HEK293T (cell line): ENCODE results near the gene MYH14.
"Not testable (repeated sequence)": the region's sequence is repeated elsewhere in the genome, so short reads cannot be mapped to it uniquely, and the experiment has no call there.

Experiments used
- CTCF ChIA-PET: fragments of 350-600 bp; formaldehyde crosslinking; extraction: SDS; loops from one replicate; lab custom pipeline; 2021; ENCODE audit warnings: antibody characterized with exemption, inconsistent platforms; lab: Yijun Ruan, JAX
- POLR2A ChIA-PET: fragments of 350-600 bp; formaldehyde crosslinking; extraction: SDS; loops from one replicate; lab custom pipeline; 2020; ENCODE audit warnings: antibody characterized with exemption, inconsistent platforms; lab: Yijun Ruan, JAX
- DNase-seq: peaks from one replicate; pipeline ENCODE4 v3.0.0; 2012; ENCODE audit warnings: mixed read lengths; ENCODE audit errors: extremely low spot score
- ARNT ChIP-seq: fragments of 450-650 bp; IDR thresholded peaks from 2 replicates; pipeline ENCODE4 v1.6.1; 2017; ENCODE audit warnings: mild to moderate bottlenecking
- BHLHE40 ChIP-seq: fragments of 450-650 bp; IDR thresholded peaks from 2 replicates; pipeline ENCODE4 v1.6.1; 2016; ENCODE audit warnings: mild to moderate bottlenecking, moderate library complexity, borderline replicate concordance
- CTBP1 ChIP-seq: fragments of 450-650 bp; IDR thresholded peaks from 2 replicates; pipeline ENCODE4 v1.6.1; 2016; ENCODE audit warnings: borderline replicate concordance
- ELF4 ChIP-seq: fragments of 450-650 bp; IDR thresholded peaks from 2 replicates; pipeline ENCODE4 v1.6.1; 2017; ENCODE audit warnings: antibody characterized with exemption
- FOXA1 ChIP-seq: fragments of 450-650 bp; IDR thresholded peaks from 2 replicates; pipeline ENCODE4 v1.6.1; 2016; ENCODE audit warnings: mild to moderate bottlenecking
- FOXK2 ChIP-seq: fragments of 450-650 bp; IDR thresholded peaks from 2 replicates; pipeline ENCODE4 v1.6.1; 2016; ENCODE audit warnings: mild to moderate bottlenecking
- FOXM1 ChIP-seq: fragments of 450-650 bp; IDR thresholded peaks from 2 replicates; pipeline ENCODE4 v1.6.1; 2017; ENCODE audit warnings: mild to moderate bottlenecking, borderline replicate concordance
- HDGF ChIP-seq: fragments of 450-650 bp; IDR thresholded peaks from 2 replicates; pipeline ENCODE4 v1.6.1; 2017; ENCODE audit warnings: antibody characterized with exemption, borderline replicate concordance
- L3MBTL2 ChIP-seq: fragments of 450-650 bp; conservative IDR thresholded peaks from 2 replicates; pipeline ENCODE4 v1.6.1; 2016; ENCODE audit warnings: mild to moderate bottlenecking
- LEF1 ChIP-seq: fragments of 450-650 bp; IDR thresholded peaks from 2 replicates; pipeline ENCODE4 v1.6.1; 2017; ENCODE audit warnings: mild to moderate bottlenecking, borderline replicate concordance
- NFRKB ChIP-seq: fragments of 450-650 bp; IDR thresholded peaks from 2 replicates; pipeline ENCODE4 v1.6.1; 2016; ENCODE audit warnings: mild to moderate bottlenecking, moderate library complexity
- PKNOX1 ChIP-seq: fragments of 450-650 bp; IDR thresholded peaks from 2 replicates; pipeline ENCODE4 v1.6.1; 2016
- SP1 ChIP-seq: fragments of 450-650 bp; IDR thresholded peaks from 2 replicates; pipeline ENCODE4 v1.6.1; 2017
- SUZ12 ChIP-seq: fragments of 450-650 bp; IDR thresholded peaks from 2 replicates; pipeline ENCODE4 v1.6.1; 2016; ENCODE audit warnings: mild to moderate bottlenecking
- TARDBP ChIP-seq: fragments of 450-650 bp; IDR thresholded peaks from 2 replicates; pipeline ENCODE4 v1.6.1; 2016
- ZNF384 ChIP-seq: fragments of 450-650 bp; IDR thresholded peaks from 2 replicates; pipeline ENCODE4 v1.6.1; 2016

Gene MYH14

GRCh38 chr19:50349277-50350057, 146.0 kb downstream of the MYH14 start:
- CTCF ChIA-PET: no interaction called here
- TF ChIP-seq FOXK2 (no peak), TARDBP (no peak), ARNT (no peak), CTBP1 (no peak), SP1 (no peak), ZNF384 (no peak), NFRKB (no peak), PKNOX1 (no peak), SUZ12 (no peak), BHLHE40 (no peak), FOXM1 (no peak), FOXA1 (no peak), HDGF (no peak), LEF1 (no peak), L3MBTL2 (no peak), ELF4 (no peak)
- no peak for DNase-seq
- POLR2A ChIA-PET: interaction anchor here (0.6 kb wide), 1 partner anchor 386 kb away, joined by 3 read pairs; no protein-coding TSS in a partner anchor

GRCh38 chr19:50352242-50352641, 148.8 kb downstream of the MYH14 start:
- ChIA-PET POLR2A (interaction anchor here (1.0 to 2.4 kb wide), 2 partner anchors 19 to 32 kb away, joined by 3 to 7 read pairs; partner anchors contain the start of gene POLD1), CTCF (no interaction called here)
- TF ChIP-seq ZNF384 (no peak), ELF4 (no peak), BHLHE40 (no peak), L3MBTL2 (no peak), ARNT (no peak), TARDBP (no peak), PKNOX1 (no peak), CTBP1 (no peak), FOXA1 (no peak), FOXM1 (no peak), HDGF (no peak)
- DNase-seq: no peak

- CTCF ChIA-PET, POLR2A ChIA-PET, DNase-seq: not testable (repeated sequence)
Measured at GRCh38 chr19:50353487-50353880, 150.1 kb downstream of the MYH14 start.

- ChIA-PET CTCF (interaction anchor here (0.6 to 1.0 kb wide), 7 partner anchors 13 to 109 kb away, joined by 3 to 6 read pairs (median 4); partner anchors contain the start of gene KCNC3), POLR2A (interaction anchor here (0.7 to 1.4 kb wide), 6 partner anchors 10 to 200 kb away, joined by 3 to 5 read pairs (median 3); partner anchors contain the start of genes JOSD2 and KCNC3)
- TF ChIP-seq HDGF (no peak), SUZ12 (no peak), FOXM1 (no peak), TARDBP (no peak), SP1 (no peak), ARNT (no peak), ZNF384 (no peak), ELF4 (no peak), L3MBTL2 (no peak), FOXA1 (no peak)
- no peak for DNase-seq
Measured at GRCh38 chr19:50356691-50357177, 153.3 kb downstream of the MYH14 start.

GRCh38 chr19:50357178-50358100, 154.0 kb downstream of the MYH14 start:
- POLR2A ChIA-PET: interaction anchor here (0.7 to 1.4 kb wide), 6 partner anchors 11 to 200 kb away, joined by 3 to 5 read pairs (median 3); partner anchors contain the start of genes JOSD2 and KCNC3

GRCh38 chr19:50358483-50359327, 155.3 kb downstream of the MYH14 start:
- DNase-seq: no peak
- POLR2A ChIA-PET: no interaction called here
- no peak for TF ChIP-seq FOXM1
- TF ChIP-seq NFRKB: no peak
- no peak for TF ChIP-seq CTBP1
- TF ChIP-seq FOXK2: no peak
- TF ChIP-seq FOXA1: no peak
- no peak for TF ChIP-seq SUZ12
- no peak for TF ChIP-seq LEF1
- no peak for TF ChIP-seq BHLHE40
- no peak for TF ChIP-seq ELF4
- TF ChIP-seq L3MBTL2: no peak
- TF ChIP-seq TARDBP: no peak
- no peak for TF ChIP-seq HDGF
- no peak for TF ChIP-seq SP1
- TF ChIP-seq ARNT: no peak
- no peak for TF ChIP-seq ZNF384
- TF ChIP-seq PKNOX1: no peak
- CTCF ChIA-PET: no interaction called here

More at GRCh38 chr19:50357178-50358100, 154.0 kb downstream of the MYH14 start:
- CTCF ChIA-PET: interaction anchor here (0.6 to 1.0 kb wide), 8 partner anchors 11 to 109 kb away, joined by 3 to 6 read pairs (median 4); partner anchors contain the start of gene KCNC3
- TF ChIP-seq ARNT (peak; percentile 70), LEF1 (no peak)
- peak; percentile 42 for DNase-seq
